Measurements from ENCODE around the gene THEMIS. TPM values are rescaled to one million over a fixed set of nuclear protein-coding genes. Genes with fewer than 3 reads are reported as not detected.

Gene THEMIS
- total RNA-seq, 1 donor from 2014 or later, result not detected

DNA sequence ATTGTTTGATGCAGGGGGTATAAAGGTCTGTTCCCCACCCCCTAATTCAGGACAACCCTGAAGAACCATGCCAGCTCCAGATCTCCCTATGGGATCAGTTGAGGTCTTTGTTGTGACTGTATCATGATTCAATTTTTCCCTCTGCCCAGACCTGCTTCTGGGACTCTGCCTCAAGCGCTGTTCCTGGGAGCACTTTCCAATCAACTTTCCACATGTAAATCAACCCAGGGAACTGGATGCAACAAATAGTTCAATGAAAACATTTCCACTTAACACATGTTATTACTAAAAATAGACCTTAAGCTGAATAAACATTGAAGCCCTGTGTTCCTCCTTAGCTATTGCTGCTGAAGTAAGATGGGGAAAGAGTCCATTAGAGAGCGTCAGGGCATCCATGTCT is 184.4 kb downstream of the THEMIS start:
- no peaks in the 10 kb centered on the region for H3K9me3 Mint-ChIP-seq (ENCODE audit: low read depth)
- no peak overlapping the region for H3K27ac Mint-ChIP-seq
- no peaks in the 10 kb centered on the region for H3K27me3 Mint-ChIP-seq
- no peaks in the 10 kb centered on the region for H3K36me3 Mint-ChIP-seq (ENCODE audit: insufficient read depth)
- no peak overlapping the region for H3K4me3 Mint-ChIP-seq (ENCODE audit: low read depth)
- DNase-seq (ENCODE audit: low spot score, unreplicated experiment), result no peak
- TF ChIP-seq, protein P1, sequence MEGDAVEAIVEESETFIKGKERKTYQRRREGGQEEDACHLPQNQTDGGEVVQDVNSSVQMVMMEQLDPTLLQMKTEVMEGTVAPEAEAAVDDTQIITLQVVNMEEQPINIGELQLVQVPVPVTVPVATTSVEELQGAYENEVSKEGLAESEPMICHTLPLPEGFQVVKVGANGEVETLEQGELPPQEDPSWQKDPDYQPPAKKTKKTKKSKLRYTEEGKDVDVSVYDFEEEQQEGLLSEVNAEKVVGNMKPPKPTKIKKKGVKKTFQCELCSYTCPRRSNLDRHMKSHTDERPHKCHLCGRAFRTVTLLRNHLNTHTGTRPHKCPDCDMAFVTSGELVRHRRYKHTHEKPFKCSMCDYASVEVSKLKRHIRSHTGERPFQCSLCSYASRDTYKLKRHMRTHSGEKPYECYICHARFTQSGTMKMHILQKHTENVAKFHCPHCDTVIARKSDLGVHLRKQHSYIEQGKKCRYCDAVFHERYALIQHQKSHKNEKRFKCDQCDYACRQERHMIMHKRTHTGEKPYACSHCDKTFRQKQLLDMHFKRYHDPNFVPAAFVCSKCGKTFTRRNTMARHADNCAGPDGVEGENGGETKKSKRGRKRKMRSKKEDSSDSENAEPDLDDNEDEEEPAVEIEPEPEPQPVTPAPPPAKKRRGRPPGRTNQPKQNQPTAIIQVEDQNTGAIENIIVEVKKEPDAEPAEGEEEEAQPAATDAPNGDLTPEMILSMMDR (IDR thresholded peaks at IDR 0.05; ENCODE audit: unreplicated experiment), result no peak
- no peaks in the 10 kb centered on the region for H3K4me1 Mint-ChIP-seq (ENCODE audit: low read depth)

DNA sequence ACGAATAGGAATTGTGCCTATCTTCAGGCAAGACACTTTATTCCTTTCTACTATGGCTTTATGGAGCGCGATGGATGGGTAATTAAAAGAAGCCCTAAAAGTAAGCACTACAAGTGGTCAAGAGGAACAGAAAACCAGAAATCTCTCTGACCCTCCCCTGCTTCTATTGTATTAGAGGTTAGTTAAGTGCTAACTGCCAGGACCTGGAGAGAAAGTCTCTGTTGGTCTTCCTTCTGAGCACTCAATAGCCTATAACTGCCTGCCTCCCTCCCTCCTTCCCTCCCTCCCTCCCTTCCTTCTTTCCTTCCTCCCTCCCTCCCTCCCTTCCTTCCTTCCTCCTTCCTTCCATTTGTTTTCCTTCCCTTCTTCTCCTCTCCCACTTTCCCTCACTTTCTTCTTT is 190.2 kb downstream of the THEMIS start:
- TF ChIP-seq, protein P1 (IDR thresholded peaks at IDR 0.05; ENCODE audit: unreplicated experiment), result no peak
- no peaks in the 10 kb centered on the region for H3K27me3 Mint-ChIP-seq
- H3K36me3 Mint-ChIP-seq (ENCODE audit: insufficient read depth), result no peaks in the 10 kb centered on the region
- no peaks in the 10 kb centered on the region for H3K9me3 Mint-ChIP-seq (ENCODE audit: low read depth)
- H3K27ac Mint-ChIP-seq, result no peak overlapping the region
- H3K4me1 Mint-ChIP-seq (ENCODE audit: low read depth), result no peaks in the 10 kb centered on the region
- H3K4me3 Mint-ChIP-seq (ENCODE audit: low read depth), result no peak overlapping the region
- DNase-seq (ENCODE audit: low spot score, unreplicated experiment), result no peak

DNA sequence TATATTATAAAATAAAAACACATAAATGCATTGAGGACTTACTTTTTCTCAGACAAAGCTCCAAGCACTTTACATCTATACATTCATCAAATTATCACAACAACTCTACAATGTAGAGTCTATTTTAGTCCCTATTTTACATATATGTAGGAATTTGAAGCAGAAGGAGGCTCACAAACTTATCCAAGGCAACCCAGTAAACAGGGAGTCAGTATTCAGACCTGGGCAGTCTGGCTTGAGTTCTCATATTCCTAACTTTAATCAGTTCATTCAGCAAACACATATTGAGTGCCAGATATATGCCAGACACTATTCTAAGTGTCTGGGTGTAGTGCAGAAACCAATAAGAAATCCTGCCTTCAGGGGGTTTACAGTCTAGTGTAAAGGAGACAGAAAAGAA is 194.6 kb downstream of the THEMIS start:
- no peak overlapping the region for H3K27ac Mint-ChIP-seq
- H3K4me3 Mint-ChIP-seq (ENCODE audit: low read depth), result no peak overlapping the region
- no peaks in the 10 kb centered on the region for H3K27me3 Mint-ChIP-seq
- H3K4me1 Mint-ChIP-seq (ENCODE audit: low read depth), result no peaks in the 10 kb centered on the region
- TF ChIP-seq, protein P1 (IDR thresholded peaks at IDR 0.05; ENCODE audit: unreplicated experiment), result no peak
- DNase-seq (ENCODE audit: low spot score, unreplicated experiment), result no peak
- peaks cover 3% of the 10 kb centered on the region for H3K9me3 Mint-ChIP-seq (ENCODE audit: low read depth)
- no peaks in the 10 kb centered on the region for H3K36me3 Mint-ChIP-seq (ENCODE audit: insufficient read depth)

DNA sequence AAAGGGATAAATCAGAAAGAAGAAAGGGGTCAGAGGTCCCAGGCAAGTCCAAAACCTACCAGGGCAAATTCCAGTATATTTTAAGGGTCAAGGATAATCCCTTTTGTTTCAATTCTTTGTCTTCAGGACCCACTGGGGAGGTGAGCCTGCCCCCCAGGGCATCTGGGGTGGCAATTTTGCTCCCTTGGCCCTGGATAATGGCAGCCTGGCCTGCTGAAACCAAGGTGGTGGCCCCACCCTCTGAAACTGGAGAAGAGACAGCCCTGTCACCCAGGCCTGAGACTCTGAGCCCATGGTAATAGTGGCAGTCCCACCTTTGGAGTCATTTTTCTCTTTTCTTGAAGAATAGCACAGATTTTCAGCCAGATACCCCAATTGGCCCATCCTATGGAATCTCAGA is 205.8 kb downstream of the THEMIS start:
- Mint-ChIP-seq H3K4me3 (ENCODE audit: low read depth) (no peak overlapping the region), H3K36me3 (ENCODE audit: insufficient read depth) (no peaks in the 10 kb centered on the region), H3K27me3 (no peaks in the 10 kb centered on the region), H3K4me1 (ENCODE audit: low read depth) (no peaks in the 10 kb centered on the region), H3K27ac (no peak overlapping the region), H3K9me3 (ENCODE audit: low read depth) (no peaks in the 10 kb centered on the region)
- no peak for DNase-seq (ENCODE audit: low spot score, unreplicated experiment)
- TF ChIP-seq, protein P1 (IDR thresholded peaks at IDR 0.05; ENCODE audit: unreplicated experiment), result no peak

DNA sequence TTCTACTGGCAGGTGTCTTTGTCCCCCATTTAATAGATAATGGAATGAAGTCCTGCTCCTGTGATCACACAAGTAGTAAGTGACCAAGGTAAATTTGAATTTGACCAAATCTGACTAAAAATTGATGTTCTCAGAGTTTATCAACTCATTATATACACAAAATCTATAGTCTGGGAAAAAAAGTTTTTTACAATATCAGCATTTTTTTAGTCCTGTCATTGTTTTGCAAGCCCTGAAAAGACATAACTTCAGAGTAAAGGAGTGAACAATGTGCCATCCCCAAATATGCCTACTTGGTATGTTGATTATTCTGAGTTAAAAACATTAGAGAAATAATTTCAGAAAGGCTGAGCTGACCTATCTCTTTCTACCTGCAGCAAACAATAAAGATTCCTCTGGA is 209.7 kb downstream of the THEMIS start:
- Mint-ChIP-seq H3K4me3 (ENCODE audit: low read depth) (no peak overlapping the region), H3K4me1 (ENCODE audit: low read depth) (no peaks in the 10 kb centered on the region), H3K27me3 (no peaks in the 10 kb centered on the region)

More for the DNA sequence above, 209.7 kb downstream of the THEMIS start:
- no peak for DNase-seq (ENCODE audit: low spot score, unreplicated experiment)
- Mint-ChIP-seq H3K36me3 (ENCODE audit: insufficient read depth) (no peaks in the 10 kb centered on the region), H3K9me3 (ENCODE audit: low read depth) (peaks cover 8% of the 10 kb centered on the region), H3K27ac (no peak overlapping the region)
- TF ChIP-seq, protein P1 (IDR thresholded peaks at IDR 0.05; ENCODE audit: unreplicated experiment), result no peak
